GM21528 (cell line): ENCODE results near the gene RAD50.
"Not testable (repeated sequence)": the region's sequence is repeated elsewhere in the genome, so short reads cannot be mapped to it uniquely, and the experiment has no call there.

ENCODE experiments used
- ATAC-seq: cut with Tn5 transposase; IDR thresholded peaks from one replicate; pipeline ENCODE4 v1.9.1; 2021; ENCODE audit warnings: mild to moderate bottlenecking, moderate library complexity; ENCODE audit not compliant: unreplicated experiment, low FRiP score

The RAD50 gene

DNA sequence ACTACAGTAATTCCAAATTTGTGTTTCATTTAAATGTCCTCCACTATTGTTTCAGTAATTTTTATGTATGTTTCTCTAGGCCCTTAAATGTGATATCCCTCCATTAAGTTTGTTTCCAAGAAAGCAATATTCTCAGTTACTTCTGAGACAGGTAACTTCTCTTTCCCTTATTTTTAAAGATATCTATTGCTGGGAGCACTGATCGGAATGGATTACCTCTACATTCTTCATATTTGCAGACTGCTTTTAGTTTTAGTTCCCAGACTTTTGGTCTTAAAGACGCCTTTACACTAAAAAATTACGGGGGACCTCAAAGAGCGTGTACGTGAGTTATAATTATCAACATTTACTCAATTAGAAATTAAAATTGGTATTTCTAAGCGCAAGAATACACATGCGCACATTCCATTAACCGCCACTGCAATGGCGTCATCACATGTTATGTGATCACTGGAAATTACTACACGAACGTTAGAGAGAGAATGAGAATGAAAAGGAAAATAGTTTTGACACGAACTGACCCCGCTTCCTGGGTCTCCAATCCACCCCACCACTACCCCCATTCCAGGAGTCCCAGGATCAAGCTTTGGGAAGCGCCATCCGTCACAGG, 519 bp upstream of the RAD50 start:
- no peak for ATAC-seq

GRCh38 chr5:132557478-132558172, 848 bp downstream of the RAD50 start:
- peak; percentile 51 for ATAC-seq

GRCh38 chr5:132559383-132560060, 2.7 kb downstream of the RAD50 start:
- ATAC-seq = no peak

GRCh38 chr5:132561601-132562000, 4.8 kb downstream of the RAD50 start:
- no peak for ATAC-seq

DNA sequence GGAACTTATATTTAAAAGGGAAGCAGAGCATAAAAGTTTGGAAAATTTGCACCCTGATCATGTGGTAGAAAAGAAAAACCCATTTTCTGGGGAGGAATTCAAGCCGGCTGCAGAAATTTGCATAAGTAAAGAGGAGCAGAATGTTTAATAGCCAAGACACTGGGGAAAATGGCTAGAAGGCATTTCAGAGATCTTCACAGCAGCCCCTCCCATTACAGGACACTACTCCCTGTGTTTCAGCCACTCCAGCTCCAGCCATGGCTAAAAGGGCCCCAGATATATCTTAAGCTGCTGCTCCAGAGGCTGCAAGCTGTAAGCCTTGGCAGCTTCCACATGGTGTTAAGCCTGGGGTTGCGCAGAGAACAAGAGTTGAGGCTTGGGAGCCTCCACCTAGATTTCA, 7.8 kb downstream of the RAD50 start:
- ATAC-seq = not testable (repeated sequence)

- ATAC-seq = no peak
Observed at GRCh38 chr5:132566657-132567056, 9.9 kb downstream of the RAD50 start.

DNA sequence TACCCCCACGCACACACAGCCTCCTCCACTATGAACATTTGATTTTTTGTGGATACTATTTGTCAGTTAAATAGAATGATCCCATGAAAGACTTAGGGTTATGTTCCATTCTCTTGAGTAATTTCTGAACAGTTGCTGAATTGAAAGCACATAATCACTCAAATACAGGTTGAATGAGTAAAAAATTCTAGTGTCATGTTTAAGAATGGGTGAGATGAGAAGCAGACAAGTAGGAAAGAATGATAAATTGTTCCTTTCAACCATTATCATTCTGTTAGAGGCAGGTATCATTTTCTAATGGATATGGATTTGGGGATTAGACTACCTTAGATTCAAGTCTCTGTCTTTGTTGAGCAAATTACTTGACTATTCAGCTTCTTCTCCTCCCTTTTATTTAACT, 19.3 kb downstream of the RAD50 start:
- ATAC-seq = no peak

GRCh38 chr5:132584560-132584959, 27.8 kb downstream of the RAD50 start:
- ATAC-seq = not testable (repeated sequence)

GRCh38 chr5:132586063-132586462, 29.3 kb downstream of the RAD50 start:
- ATAC-seq = no peak

GRCh38 chr5:132589467-132589866, 32.7 kb downstream of the RAD50 start:
- ATAC-seq = no peak

GRCh38 chr5:132591145-132591544, 34.4 kb downstream of the RAD50 start:
- ATAC-seq = no peak

- ATAC-seq = no peak
Observed at GRCh38 chr5:132592521-132592920, 35.7 kb downstream of the RAD50 start.

- ATAC-seq = no peak
Observed at GRCh38 chr5:132594170-132594569, 37.4 kb downstream of the RAD50 start.

DNA sequence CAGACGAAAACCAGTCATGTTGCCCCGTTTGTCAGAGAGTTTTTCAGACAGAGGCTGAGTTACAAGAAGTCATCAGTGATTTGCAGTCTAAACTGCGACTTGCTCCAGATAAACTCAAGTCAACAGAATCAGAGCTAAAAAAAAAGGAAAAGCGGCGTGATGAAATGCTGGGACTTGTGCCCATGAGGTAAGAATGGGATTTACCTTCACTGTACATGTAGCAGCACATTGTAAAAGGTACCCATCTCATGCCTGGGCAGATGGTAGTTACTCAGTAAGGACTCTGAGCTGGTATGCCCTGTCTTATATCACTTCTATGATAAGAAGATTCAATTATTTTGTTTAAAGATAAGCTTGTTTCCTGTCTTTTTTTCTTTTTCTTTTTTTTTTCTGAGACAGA, 38.8 kb downstream of the RAD50 start:
- no peak for ATAC-seq

- ATAC-seq = no peak
Observed at GRCh38 chr5:132601071-132601728, 44.4 kb downstream of the RAD50 start.

GRCh38 chr5:132607095-132607494, 50.3 kb downstream of the RAD50 start:
- no peak for ATAC-seq

DNA sequence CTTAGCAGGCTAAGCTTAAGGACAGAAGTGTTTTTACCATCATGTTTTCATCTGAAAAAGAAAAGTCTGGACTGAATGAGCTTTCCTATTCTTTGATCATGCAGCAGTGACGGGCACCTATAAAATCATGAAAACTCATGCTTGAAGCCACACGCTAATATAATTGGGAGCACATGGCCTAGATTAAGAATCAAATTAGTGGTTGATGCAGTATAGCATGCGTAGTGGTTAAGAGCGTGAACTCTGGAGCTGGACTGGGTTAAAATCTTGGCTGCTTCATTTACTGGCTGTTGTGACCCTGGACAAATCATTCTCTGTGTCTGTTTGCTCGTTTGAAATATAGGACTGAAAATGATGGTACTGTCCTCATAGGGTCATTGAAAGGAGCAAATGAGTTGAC, 51.3 kb downstream of the RAD50 start:
- ATAC-seq = no peak

GRCh38 chr5:132611965-132612364, 55.2 kb downstream of the RAD50 start:
- no peak for ATAC-seq

DNA sequence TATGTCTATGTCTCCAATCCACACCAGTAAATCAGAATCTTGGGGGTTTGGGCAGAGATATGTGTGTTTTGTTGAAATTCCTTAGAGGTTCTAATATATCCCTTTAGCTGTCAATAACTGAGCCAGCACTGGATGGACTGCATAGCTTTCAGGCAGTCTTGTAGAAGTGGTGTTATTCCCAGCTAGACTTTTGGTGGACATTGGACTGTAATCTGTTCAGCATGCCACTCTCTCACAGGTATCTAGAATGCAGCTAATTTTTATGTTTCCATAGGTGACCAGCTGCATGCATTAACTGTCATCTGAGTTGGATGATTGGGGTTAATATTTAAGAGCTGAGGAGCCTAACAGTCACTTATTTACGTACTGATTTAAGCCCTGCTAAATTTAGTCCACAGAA, 56.1 kb downstream of the RAD50 start:
- no peak for ATAC-seq

- no peak for ATAC-seq
Observed at GRCh38 chr5:132621699-132622098, 64.9 kb downstream of the RAD50 start.

GRCh38 chr5:132622608-132623007, 65.8 kb downstream of the RAD50 start:
- no peak for ATAC-seq
